K562 (cell line): Measurements from ENCODE around the gene SERPINA1. TPM values are rescaled to one million over a fixed set of nuclear protein-coding genes. Genes with fewer than 3 reads are reported as not detected.

Experiments used
- ATAC-seq: fragments of 200-7000 bp; cut with Tn5 transposase; 3 replicates; pipeline ENCODE4 v1.9.1; 2020; ENCODE audit warnings: moderate library complexity
- BruUV-seq: library from RNA; stranded (reverse); fragments of 400-500 nt; replicated peaks from 2 replicates; lab custom pipeline; 2021; lab: Mats Ljungman, UMichigan
- CTCF ChIA-PET: fragments of 300-600 bp; formaldehyde crosslinking; extraction: SDS; loops from one replicate; lab custom pipeline; 2021; ENCODE audit warnings: low intra/inter-chr PET ratio; lab: Yijun Ruan, JAX
- POLR2A ChIA-PET: fragments of 300-600, 350-650 bp; sonication (Branson Sonifier 250); formaldehyde crosslinking; extraction: SDS; loops from one replicate; lab custom pipeline; 2021; ENCODE audit warnings: antibody characterized with exemption, inconsistent platforms; lab: Yijun Ruan, JAX
- DNase-seq, 4 experiments: peaks; one replicate each; pipeline versions ENCODE4 v3.0.0 to v3.0.0-alpha.2; 2011 to 2018; ENCODE audit warnings: low spot score in 3 of 4, mixed read lengths in 3 of 4; ENCODE audit errors: extremely low read depth in 1 of 4
- FAIRE-seq: peaks from 2 replicates; lab custom pipeline; 2011; peaks lifted over from hg19 to GRCh38; lab: Jason Lieb, UNC
- H2AFZ ChIP-seq: 2 replicates; pipeline ENCODE4 v1.6.0; 2011; ENCODE audit warnings: low read depth, low read length, control low read depth, inconsistent platforms
- H3K27ac ChIP-seq: fragments of 200-600 bp; 3 replicates; pipeline ENCODE4 v1.8.0; 2011; ENCODE audit warnings: low read depth, mild to moderate bottlenecking, control low read depth, inconsistent platforms, low read length, moderate library complexity, mixed read lengths; ENCODE audit errors: extremely low read depth
- H3K27me3 ChIP-seq, 2 experiments: fragments of 300-600 bp in 1 of 2; 2 replicates in 1 of 2; 3 replicates in 1 of 2; pipeline versions ENCODE4 v1.6.0 to v1.8.0; 2011; ENCODE audit warnings: inconsistent platforms in 2 of 2, low read length in 2 of 2, mild to moderate bottlenecking in 1 of 2, mixed read lengths in 1 of 2, moderate library complexity in 1 of 2; ENCODE audit not compliant: control insufficient read depth in 2 of 2, insufficient read depth in 2 of 2
- H3K36me3 ChIP-seq: fragments of 300-600 bp; 3 replicates; pipeline ENCODE4 v1.8.0; 2011; ENCODE audit warnings: mild to moderate bottlenecking, low read length, inconsistent platforms; ENCODE audit not compliant: control insufficient read depth, insufficient read depth
- H3K4me1 ChIP-seq, 2 experiments: fragments of 200-600 bp in 1 of 2; replicated peaks in 1 of 2; 2 replicates in 1 of 2; 3 replicates in 1 of 2; pipeline versions ENCODE4 v1.5.1 to v1.8.0; 2011; ENCODE audit warnings: inconsistent platforms in 2 of 2, low read length in 2 of 2, mild to moderate bottlenecking in 1 of 2, mixed read lengths in 1 of 2, moderate library complexity in 1 of 2; ENCODE audit not compliant: control insufficient read depth in 2 of 2, insufficient read depth in 2 of 2
- H3K4me2 ChIP-seq: 2 replicates; pipeline ENCODE4 v1.6.1; 2011; ENCODE audit warnings: low read length, control low read depth, inconsistent platforms, mixed read lengths; ENCODE audit not compliant: insufficient read depth
- H3K4me3 ChIP-seq: fragments of 200-600 bp; sonication (generic), shearing (Covaris generic); 2 replicates; pipeline ENCODE4 v1.5.1; 2016; ENCODE audit warnings: control low read depth, inconsistent platforms
- H3K79me2 ChIP-seq: fragments of 200-600 bp; 3 replicates; pipeline ENCODE4 v1.8.0; 2011; ENCODE audit warnings: low read length, inconsistent platforms; ENCODE audit not compliant: control insufficient read depth, insufficient read depth
- H3K9ac ChIP-seq, 2 experiments: 2 replicates each; pipeline versions ENCODE4 v1.6.0 to v1.6.1; 2011; ENCODE audit warnings: low read depth in 2 of 2, low read length in 2 of 2, control low read depth in 1 of 2, inconsistent platforms in 1 of 2, mild to moderate bottlenecking in 1 of 2, mixed read lengths in 1 of 2; ENCODE audit not compliant: insufficient read depth in 1 of 2
- H3K9me1 ChIP-seq: one replicate; pipeline ENCODE4 v1.6.0; 2011; ENCODE audit warnings: inconsistent platforms, mild to moderate bottlenecking, low read length, moderate library complexity; ENCODE audit not compliant: control insufficient read depth, insufficient read depth
- H3K9me3 ChIP-seq: replicated peaks from 2 replicates; pipeline ENCODE4 v1.5.1; 2011; ENCODE audit warnings: low read depth, low read length, inconsistent platforms; ENCODE audit not compliant: control insufficient read depth, insufficient read depth
- H4K20me1 ChIP-seq: replicated peaks from 2 replicates; pipeline ENCODE4 v1.6.1; 2011; ENCODE audit warnings: low read length, inconsistent platforms, mixed read lengths; ENCODE audit not compliant: control insufficient read depth, insufficient read depth
- ARID1B ChIP-seq: fragments of 450-650 bp; IDR thresholded peaks from 2 replicates; pipeline ENCODE4 v1.6.1; 2016; ENCODE audit warnings: antibody characterized with exemption, mild to moderate bottlenecking, inconsistent platforms
- CTBP1 ChIP-seq: fragments of 450-650 bp; IDR thresholded peaks from 2 replicates; pipeline ENCODE4 v1.6.1; 2016; ENCODE audit warnings: borderline replicate concordance
- ELF1 ChIP-seq: fragments of 200-800 bp; sonication (Bioruptor generic); IDR thresholded peaks from 2 replicates; pipeline ENCODE4 v1.6.1; 2016; ENCODE audit warnings: missing genetic modification characterization, missing compliant biosample characterization
- NELFE ChIP-seq: IDR thresholded peaks from 2 replicates; pipeline ENCODE4 v1.6.1; 2011; ENCODE audit warnings: mild to moderate bottlenecking; ENCODE audit not compliant: insufficient read depth, insufficient read length
- ZBTB17 ChIP-seq: fragments of 450-650 bp; formaldehyde crosslinking; IDR thresholded peaks from 2 replicates; pipeline ENCODE4 v1.4.0; 2020; ENCODE audit warnings: mild to moderate bottlenecking
- ZFP36 ChIP-seq: fragments of 150-350 bp; IDR thresholded peaks from 2 replicates; pipeline ENCODE4 v1.6.1; 2018; ENCODE audit warnings: low read length, low read depth; ENCODE audit not compliant: partially characterized antibody
- ZNF395 ChIP-seq: fragments of 200-800 bp; sonication (Bioruptor generic); IDR thresholded peaks from 2 replicates; pipeline ENCODE4 v1.6.1; 2017; ENCODE audit warnings: missing genetic modification characterization, missing compliant biosample characterization
- ZNF589 ChIP-seq: fragments of 200-800 bp; sonication (Bioruptor generic); IDR thresholded peaks from 2 replicates; pipeline ENCODE4 v1.6.1; 2016; ENCODE audit warnings: low read depth, missing genetic modification characterization, missing compliant biosample characterization
- ZNF707 ChIP-seq: fragments of 250-450 bp; sonication (Bioruptor Pico); conservative IDR thresholded peaks from 2 replicates; pipeline ENCODE4 v1.8.0; 2022; ENCODE audit warnings: inconsistent platforms, mild to moderate bottlenecking, moderate library complexity
- WGBS: fragments of 100-300 bp; shearing (Covaris generic); methylation state at CpG from one replicate; pipeline ENCODE4 v1.1.6; 2016; ENCODE audit warnings: low coverage, mixed read lengths; ENCODE audit not compliant: insufficient coverage; ENCODE audit errors: missing lambda C conversion rate; 5-methylcytosine and 5-hydroxymethylcytosine counted together
- in situ Hi-C: fragments of 300-500 bp; cut with MboI; formaldehyde crosslinking; loops from 4 replicates; pipeline ENCODE4 v1.15.0; 2018; ENCODE audit warnings: inconsistent platforms, mixed read lengths
- intact Hi-C: fragments of 100-400 bp; cut with micrococcal nuclease; formaldehyde crosslinking; loops from 2 replicates; pipeline ENCODE4 v1.14.2; 2022
- polyA plus RNA-seq, 8 experiments: library from polyadenylated mRNA; depleted of rRNA in 4 of 8; stranded (reverse) in 5 of 8; unstranded in 3 of 8; fragments of >200 nt; fragmentation: Nextera tagmentation in 2 of 8; fragmentation: Illumina TruSeq in 1 of 8; extraction: Ambion mirVana in 2 of 8; extraction: Trizol in 1 of 8; gene quantifications; 2 replicates each; pipeline versions ENCODE4 v1.2.1 to v1.2.3, GENCODE V29; 2011 to 2014; ENCODE audit warnings: inconsistent platforms in 1 of 8, missing spikeins in 1 of 8
- total RNA-seq, 7 experiments: library from RNA; depleted of rRNA in 6 of 7; stranded (reverse); fragments of >200 nt in 6 of 7; fragmentation: Illumina TruSeq in 2 of 7; extraction: Trizol in 2 of 7; gene quantifications; 2 replicates each; pipeline versions ENCODE4 v1.2.1 to v1.2.3, GENCODE V29; 2011 to 2021; ENCODE audit warnings: low replicate concordance in 1 of 7
- TF ChIP-seq, protein P1 (sequence below): sonication (generic); formaldehyde crosslinking; IDR thresholded peaks from 2 replicates; pipeline ENCODE4 v1.8.0; 2022; ENCODE audit warnings: mild to moderate bottlenecking, low read depth, missing genetic modification reagents

SERPINA1 gene
- total and polyA plus RNA-seq, 9 of the 15 experiments (the other 6 are each of a cell fraction or from before 2014, with no cell fraction given) = 4.1 TPM; not detected in 8

DNA sequence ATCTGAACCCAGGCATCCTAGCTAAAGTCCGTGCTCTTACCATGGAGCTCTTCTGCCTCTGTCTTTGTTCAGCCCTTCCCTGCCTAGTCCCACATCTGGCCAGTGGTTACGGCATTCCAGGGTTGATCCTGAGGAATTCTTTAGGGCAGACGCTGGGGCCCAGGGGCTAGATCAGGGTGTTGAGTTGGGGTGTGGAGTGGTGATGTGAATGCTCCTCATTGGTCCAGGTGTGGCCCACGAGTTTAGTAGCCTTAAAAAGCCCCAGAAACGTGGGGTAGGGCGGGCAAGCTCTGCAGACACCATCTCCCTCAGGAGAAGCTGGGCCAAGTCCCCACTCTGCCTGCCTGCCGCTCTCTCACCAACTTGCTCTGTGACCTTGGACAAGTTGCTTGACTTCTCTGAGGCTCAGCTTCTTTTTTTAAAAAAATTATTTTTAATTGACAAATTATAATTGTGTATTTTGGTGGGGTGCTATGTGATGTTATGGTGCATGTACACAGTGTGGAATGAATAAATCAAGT, 56.3 kb downstream of the SERPINA1 start (continued):
- no peak for TF ChIP-seq ZNF395 (CRISPR knock-in tag)
- TF ChIP-seq, all 486 proteins: peak for 0

DNA sequence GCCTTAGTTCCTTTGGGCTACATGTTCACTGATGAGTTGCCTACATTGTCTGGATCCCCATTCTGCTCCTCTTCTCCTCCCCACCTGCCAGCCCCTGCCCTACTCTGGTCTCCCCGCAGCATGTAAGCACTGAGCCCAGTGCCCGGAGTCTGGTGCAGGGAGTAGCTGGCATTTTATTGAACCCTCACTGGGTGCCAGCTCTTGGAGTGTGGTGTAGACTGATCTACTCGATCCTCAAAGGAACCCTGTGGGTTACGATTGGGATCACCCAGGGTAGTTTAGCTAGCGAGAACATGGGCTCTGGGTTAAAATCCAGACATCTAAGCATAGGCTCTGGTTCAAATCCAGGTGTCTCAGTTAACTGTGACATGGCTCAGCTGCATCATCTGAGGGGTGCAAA, 56.9 kb downstream of the SERPINA1 start:
- H3K79me2 ChIP-seq = no peaks in the 10 kb centered on the region
- H2AFZ ChIP-seq = no peak overlapping the region
- ChIA-PET POLR2A (no interaction called here), CTCF (no interaction called here)
- no TSS peak for BruUV-seq
- no peaks in the 10 kb centered on the region for H4K20me1 ChIP-seq
- FAIRE-seq = no peak
- no peak for DNase-seq
- no peak overlapping the region for H3K4me3 ChIP-seq
- H3K36me3 ChIP-seq = no peaks in the 10 kb centered on the region
- H3K9ac ChIP-seq = no peak overlapping the region
- in situ Hi-C loops (no loop called here), intact Hi-C loops (no loop called here)
- H3K4me2 ChIP-seq = no peak overlapping the region
- no peak for ATAC-seq
- no peaks in the 10 kb centered on the region for H3K27me3 ChIP-seq
- no peaks in the 10 kb centered on the region for H3K9me1 ChIP-seq
- H3K9me3 ChIP-seq = no peaks in the 10 kb centered on the region
- H3K4me1 ChIP-seq = no peaks in the 10 kb centered on the region
- WGBS = 0% methylated on average over 5 of the region's 5 CpGs
- H3K27ac ChIP-seq = no peak overlapping the region
- TF ChIP-seq CTBP1 = no peak
- TF ChIP-seq ZNF589 (CRISPR knock-in tag) = no peak
- no peak for TF ChIP-seq ELF1 (tag)
- TF ChIP-seq ZNF707 (CRISPR knock-in tag) = no peak
- no peak for TF ChIP-seq ZBTB17 (CRISPR knock-in tag)
- no peak for TF ChIP-seq NELFE
- TF ChIP-seq ARID1B = no peak
- no peak for TF ChIP-seq ZFP36
- TF ChIP-seq, protein P1, sequence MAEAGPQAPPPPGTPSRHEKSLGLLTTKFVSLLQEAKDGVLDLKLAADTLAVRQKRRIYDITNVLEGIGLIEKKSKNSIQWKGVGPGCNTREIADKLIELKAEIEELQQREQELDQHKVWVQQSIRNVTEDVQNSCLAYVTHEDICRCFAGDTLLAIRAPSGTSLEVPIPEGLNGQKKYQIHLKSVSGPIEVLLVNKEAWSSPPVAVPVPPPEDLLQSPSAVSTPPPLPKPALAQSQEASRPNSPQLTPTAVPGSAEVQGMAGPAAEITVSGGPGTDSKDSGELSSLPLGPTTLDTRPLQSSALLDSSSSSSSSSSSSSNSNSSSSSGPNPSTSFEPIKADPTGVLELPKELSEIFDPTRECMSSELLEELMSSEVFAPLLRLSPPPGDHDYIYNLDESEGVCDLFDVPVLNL (CRISPR knock-in tag) = no peak
